GM19239 (cell line): ENCODE measurements around the gene EMID1.
A peak's percentile ranks its signal among the peaks of the same experiment; 100 is the strongest.
"Not testable (repeated sequence)": the region's sequence is repeated elsewhere in the genome, so short reads cannot be mapped to it uniquely, and the experiment has no call there.

Experiments used
- DNase-seq: peaks from one replicate; pipeline ENCODE4 v3.0.0; 2011; ENCODE audit warnings: low spot score; ENCODE audit not compliant: insufficient read length
- FAIRE-seq: peaks from 2 replicates; lab custom pipeline; 2011; peaks lifted over from hg19 to GRCh38; lab: Jason Lieb, UNC

Gene EMID1

GRCh38 chr22:29225422-29226090 lies 19.9 kb downstream of the EMID1 start:
- no peak for DNase-seq
- no peak for FAIRE-seq

- FAIRE-seq: no peak
- no peak for DNase-seq
These were observed 20.8 kb downstream of the EMID1 start for GRCh38 chr22:29226351-29226981.

- FAIRE-seq (no peak), DNase-seq (no peak)
These were observed 25.5 kb downstream of the EMID1 start for GRCh38 chr22:29230972-29231875.

GRCh38 chr22:29231971-29232959 lies 26.6 kb downstream of the EMID1 start:
- FAIRE-seq (no peak), DNase-seq (no peak)

- FAIRE-seq: no peak
These were observed 27.7 kb downstream of the EMID1 start for GRCh38 chr22:29233277-29233877.

GRCh38 chr22:29240481-29240880 lies 34.8 kb downstream of the EMID1 start:
- not testable (repeated sequence) for FAIRE-seq, DNase-seq

More at GRCh38 chr22:29233277-29233877, 27.7 kb downstream of the EMID1 start:
- DNase-seq: no peak

- FAIRE-seq (no peak), DNase-seq (no peak)
These were observed 38.3 kb downstream of the EMID1 start for GRCh38 chr22:29243874-29244446.

- FAIRE-seq: no peak
- no peak for DNase-seq
These were observed 39.3 kb downstream of the EMID1 start for GRCh38 chr22:29244785-29245625.

GRCh38 chr22:29245626-29246385 lies 40.1 kb downstream of the EMID1 start:
- DNase-seq (peak; percentile 80), FAIRE-seq (peak; percentile 94)

GRCh38 chr22:29247891-29248290 lies 42.2 kb downstream of the EMID1 start:
- not testable (repeated sequence) for FAIRE-seq

GRCh38 chr22:29251265-29251664 lies 45.6 kb downstream of the EMID1 start:
- no peak for DNase-seq
- no peak for FAIRE-seq

More at GRCh38 chr22:29247891-29248290, 42.2 kb downstream of the EMID1 start:
- not testable (repeated sequence) for DNase-seq

GRCh38 chr22:29251981-29252911 lies 46.5 kb downstream of the EMID1 start:
- FAIRE-seq: no peak

GRCh38 chr22:29253561-29254285 lies 48.0 kb downstream of the EMID1 start:
- FAIRE-seq: no peak
- no peak for DNase-seq

More at GRCh38 chr22:29251981-29252911, 46.5 kb downstream of the EMID1 start:
- no peak for DNase-seq

- FAIRE-seq (no peak), DNase-seq (no peak)
These were observed 48.6 kb downstream of the EMID1 start for GRCh38 chr22:29254286-29254660.

- no peak for FAIRE-seq
These were observed 49.4 kb downstream of the EMID1 start for GRCh38 chr22:29255064-29255621.

More at GRCh38 chr22:29255064-29255621, 49.4 kb downstream of the EMID1 start:
- DNase-seq: no peak
